GM19467 (cell line): ENCODE data around the gene ITGA5.
"Not testable (repeated sequence)": the region's sequence is repeated elsewhere in the genome, so short reads cannot be mapped to it uniquely, and the experiment has no call there.

Experiments
- ATAC-seq: cut with Tn5 transposase; IDR thresholded peaks from one replicate; pipeline ENCODE4 v1.9.1; 2021; ENCODE audit warnings: mild to moderate bottlenecking, moderate library complexity; ENCODE audit not compliant: unreplicated experiment

The ITGA5 gene

GRCh38 chr12:54356228-54356627, 62.8 kb downstream of the ITGA5 start:
- ATAC-seq, result no peak

GRCh38 chr12:54355104-54355815, 63.8 kb downstream of the ITGA5 start:
- no peak for ATAC-seq

- ATAC-seq, result not testable (repeated sequence)
These were observed 64.8 kb downstream of the ITGA5 start for GRCh38 chr12:54354271-54354670.

- no peak for ATAC-seq
These were observed 65.9 kb downstream of the ITGA5 start for GRCh38 chr12:54352891-54353874.

GRCh38 chr12:54352022-54352531, 67.0 kb downstream of the ITGA5 start:
- no peak for ATAC-seq

GRCh38 chr12:54351341-54351740, 67.7 kb downstream of the ITGA5 start:
- no peak for ATAC-seq

- no peak for ATAC-seq
These were observed 68.3 kb downstream of the ITGA5 start for GRCh38 chr12:54350743-54351142.

- ATAC-seq, result no peak
These were observed 69.4 kb downstream of the ITGA5 start for GRCh38 chr12:54349679-54350078.

GRCh38 chr12:54349036-54349435, 70.0 kb downstream of the ITGA5 start:
- no peak for ATAC-seq
